Ammon's horn (tissue), 1 donor: Measurements from ENCODE around the gene MCEE.
"Not testable (repeated sequence)": the region's sequence is repeated elsewhere in the genome, so short reads cannot be mapped to it uniquely, and the experiment has no call there.

Source experiments
- DNase-seq: peaks from one replicate; pipeline ENCODE4 v3.0.0-alpha.2; 2016; ENCODE audit warnings: low spot score

The MCEE gene

DNA sequence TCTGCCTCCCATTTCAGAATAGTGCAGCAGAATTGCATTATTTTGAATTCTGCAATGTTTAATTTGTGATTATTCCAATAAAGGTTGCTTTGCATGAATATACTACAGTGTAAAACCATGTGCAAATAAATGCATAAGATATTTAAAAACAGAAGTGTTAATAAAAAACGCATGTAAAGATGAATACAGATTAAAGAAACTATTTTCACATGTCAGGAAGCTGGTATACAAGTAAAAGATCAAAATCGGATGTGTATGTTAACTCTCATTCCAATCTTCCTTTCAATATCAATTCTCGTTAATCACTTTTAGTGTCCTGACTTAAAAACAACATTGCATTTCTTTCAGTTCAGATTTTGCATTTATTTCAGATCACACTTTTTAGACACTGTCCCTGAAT lies 3.1 kb downstream of the MCEE start:
- no peak for DNase-seq

DNA sequence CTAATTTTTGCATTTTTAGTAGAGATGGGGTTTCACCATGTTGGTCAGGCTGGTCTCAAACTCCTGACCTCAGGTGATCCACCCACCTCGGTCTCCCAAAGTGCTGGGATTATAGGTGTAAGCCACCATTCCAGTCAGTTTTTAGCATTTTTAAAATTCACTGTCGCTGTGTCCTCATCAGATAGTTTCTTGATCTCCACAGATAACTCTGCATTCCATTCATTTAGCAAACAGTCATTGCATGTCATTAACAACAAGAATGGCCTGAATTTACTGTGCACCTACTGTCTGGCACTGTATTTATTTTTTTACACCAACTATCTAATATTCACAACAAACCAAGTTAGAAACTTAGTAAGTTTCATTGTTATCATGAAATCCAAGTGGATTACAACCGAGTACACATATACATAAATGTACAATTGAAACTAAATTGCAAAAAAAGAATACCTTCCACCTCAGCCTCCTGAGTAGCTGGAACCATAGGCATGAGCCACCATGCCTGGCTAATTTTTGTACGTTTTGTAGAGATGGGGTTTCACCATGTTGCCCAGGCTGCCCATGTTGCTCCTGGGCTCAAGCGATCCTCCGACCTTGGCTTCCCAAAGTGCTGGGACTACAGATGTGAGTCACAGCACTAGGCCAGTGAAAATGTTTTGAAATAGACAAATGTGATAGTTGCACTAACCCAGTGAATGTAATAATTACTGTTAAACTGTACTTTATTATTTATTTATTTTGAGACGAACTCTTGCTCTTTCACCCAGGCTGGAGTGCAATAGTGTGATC lies 4.3 kb downstream of the MCEE start:
- DNase-seq, result no peak

DNA sequence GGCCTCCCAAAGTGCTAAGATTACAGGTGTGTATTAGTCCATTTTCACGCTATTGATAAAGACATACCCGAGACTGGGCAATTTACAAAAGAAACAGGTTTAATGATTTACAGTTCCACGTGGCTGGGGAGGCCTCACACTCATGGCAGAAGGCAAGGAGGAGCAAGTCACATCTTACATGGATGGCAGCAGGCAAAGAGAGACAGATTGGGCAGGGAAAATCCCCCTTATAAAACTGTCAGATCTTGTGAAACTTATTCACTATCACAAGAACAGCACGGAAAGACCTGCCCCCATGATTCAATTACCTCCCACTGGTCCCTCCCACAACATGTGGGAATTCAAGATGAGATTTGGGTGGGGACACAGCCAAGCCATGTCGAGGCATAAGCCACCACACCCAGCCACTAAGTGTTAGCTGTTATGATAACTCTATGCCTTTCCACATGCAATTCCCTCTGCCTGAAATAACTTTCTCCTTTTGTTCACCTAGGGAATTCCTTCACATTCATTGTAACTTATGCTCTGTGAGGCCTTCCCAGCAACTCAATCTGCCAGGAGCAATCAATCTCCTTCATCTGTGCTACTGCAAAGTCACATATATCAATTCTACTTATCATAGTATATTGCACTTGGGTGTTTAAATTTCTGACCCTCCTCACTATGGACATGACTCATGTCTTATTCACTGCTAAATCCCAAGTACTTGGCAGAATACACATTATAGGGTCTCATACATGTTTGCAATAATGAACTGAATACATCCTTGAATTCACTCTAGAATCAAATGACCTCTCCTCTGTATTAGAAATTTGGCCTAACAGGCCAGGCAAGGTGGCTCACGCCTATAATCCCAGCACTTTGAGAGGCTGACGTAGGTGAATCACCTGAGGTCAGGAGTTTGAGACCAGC lies 7.4 kb downstream of the MCEE start:
- DNase-seq, result no peak

DNA sequence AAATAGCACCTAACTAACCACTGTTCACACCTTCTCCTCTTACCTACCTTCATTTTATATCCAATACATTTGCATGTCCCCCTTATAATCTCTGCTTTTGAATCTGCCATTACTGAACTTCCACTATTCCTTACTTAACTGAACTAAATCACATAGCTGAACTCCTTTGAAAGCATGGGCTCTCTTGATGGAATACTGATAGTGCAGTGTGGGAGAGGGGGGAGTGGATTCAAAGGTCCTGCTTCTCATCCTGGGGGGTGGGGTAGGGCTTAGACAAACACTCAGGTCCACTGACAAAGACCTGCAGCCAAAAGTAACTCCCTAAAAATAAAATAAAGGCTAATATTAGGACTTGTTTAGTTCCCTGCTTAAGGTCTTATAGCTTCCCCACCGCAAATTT lies 8.6 kb downstream of the MCEE start:
- DNase-seq, result no peak

DNA sequence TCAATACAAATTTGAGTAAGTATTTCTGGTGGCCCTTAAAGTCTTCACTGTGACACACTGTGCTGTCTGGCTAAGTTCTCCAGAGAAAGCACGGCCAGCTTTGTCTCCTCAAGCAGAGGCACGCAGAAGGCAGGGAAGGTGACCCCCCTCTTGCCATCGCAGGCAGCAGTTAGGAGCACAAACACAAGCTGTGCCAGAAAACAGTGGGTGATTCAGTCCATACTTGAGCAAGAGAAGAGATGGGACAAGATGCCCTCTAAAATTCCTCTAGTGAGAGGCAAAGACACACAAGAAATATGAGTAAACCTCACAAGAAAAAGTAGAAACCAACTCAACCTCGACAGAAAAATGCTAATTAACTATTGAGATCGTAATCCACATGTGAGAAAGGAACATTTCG lies 9.8 kb downstream of the MCEE start:
- no peak for DNase-seq

DNA sequence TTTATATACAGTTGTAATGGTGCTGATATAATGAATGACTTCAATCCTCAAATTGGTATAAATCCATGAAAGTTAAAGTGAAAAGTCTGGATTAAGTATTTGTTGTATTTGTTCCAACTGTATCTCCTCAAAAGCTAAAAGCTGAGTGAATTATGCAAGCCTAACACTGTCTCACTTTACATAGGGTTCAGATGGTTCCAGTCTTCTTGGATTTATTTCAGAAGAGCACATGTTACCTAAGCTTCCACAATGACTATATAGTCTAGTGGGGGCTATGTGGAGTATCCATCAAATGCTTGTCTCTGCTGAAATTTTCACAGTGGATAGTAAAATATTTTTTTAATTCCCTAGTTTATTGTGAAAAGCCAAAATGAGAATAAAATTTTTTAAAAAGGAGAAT lies 13.0 kb downstream of the MCEE start:
- DNase-seq, result no peak

DNA sequence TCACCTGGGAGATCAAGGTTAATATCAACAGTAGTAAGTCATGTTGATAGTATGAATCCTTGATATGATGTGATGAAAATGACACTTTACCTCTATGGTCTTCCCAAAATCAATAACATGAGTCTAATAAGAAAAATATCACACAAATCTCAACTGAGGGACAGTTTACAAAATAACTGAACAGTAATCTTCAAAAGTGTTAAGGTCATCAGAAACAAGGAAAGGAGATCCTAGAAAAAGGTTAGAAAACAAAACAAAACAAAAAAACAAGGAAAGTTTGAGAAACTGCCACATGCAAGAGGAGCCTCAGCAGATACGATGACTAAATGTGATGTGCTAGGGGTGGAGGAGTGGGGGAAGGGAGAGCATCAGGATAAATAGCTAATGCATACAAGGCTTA lies 16.2 kb downstream of the MCEE start:
- no peak for DNase-seq

DNA sequence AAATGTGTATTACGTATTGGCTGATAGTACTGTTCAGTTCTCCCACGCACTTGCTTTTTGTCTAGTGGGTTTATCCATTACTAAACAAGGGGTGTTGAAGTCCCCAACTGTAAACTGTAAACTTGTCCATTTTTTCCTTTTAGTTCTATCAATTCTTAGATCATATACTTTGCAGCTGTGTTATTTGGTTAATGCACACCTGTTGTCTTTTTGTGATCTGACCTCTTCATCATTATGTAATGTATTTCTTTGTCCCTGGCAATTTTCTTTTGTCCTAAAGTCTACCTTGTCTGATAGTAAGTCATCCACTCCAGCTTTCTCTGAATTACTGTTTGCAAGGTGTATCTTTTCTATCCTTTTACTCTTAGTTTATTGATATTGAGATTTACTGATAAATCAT lies 21.9 kb downstream of the MCEE start:
- DNase-seq, result no peak

DNA sequence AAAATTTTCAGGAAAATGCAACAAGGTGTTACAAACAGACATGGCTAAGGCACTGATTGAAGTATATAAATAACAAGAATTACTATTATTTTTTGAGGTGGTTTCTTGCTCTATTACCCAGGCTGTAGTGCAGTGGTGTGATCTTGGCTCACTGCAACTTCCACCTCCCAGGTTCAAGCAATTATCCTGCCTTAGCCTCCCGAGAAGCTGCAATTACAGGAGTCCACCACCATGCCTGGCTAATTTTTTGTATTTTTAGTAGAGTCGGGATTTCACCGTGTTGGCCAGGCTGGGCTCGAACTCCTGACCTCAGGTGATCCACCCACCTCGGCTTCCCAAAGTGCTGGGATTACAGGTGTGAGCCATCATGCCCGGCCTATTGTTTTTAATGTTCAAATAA lies 23.6 kb downstream of the MCEE start:
- not testable (repeated sequence) for DNase-seq

DNA sequence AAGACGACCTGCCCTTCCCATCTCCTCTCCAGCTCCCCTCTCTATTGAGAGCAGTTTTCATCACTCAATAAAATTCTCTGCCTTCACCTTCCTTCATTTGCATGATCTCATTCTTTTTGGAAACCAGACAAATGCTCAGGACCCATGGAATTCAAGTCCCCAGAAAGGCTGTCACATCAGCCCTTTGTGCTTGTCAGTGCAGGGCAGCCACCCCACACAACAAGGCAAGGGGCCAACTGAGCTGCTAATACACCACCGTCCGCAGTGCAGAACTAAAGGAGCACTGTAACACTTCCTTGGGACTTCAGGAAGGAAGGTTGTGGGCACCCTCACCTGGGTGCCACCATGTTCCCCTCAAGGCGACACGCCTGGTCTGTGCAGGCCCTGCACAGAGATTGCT lies 26.2 kb downstream of the MCEE start:
- DNase-seq, result no peak

DNA sequence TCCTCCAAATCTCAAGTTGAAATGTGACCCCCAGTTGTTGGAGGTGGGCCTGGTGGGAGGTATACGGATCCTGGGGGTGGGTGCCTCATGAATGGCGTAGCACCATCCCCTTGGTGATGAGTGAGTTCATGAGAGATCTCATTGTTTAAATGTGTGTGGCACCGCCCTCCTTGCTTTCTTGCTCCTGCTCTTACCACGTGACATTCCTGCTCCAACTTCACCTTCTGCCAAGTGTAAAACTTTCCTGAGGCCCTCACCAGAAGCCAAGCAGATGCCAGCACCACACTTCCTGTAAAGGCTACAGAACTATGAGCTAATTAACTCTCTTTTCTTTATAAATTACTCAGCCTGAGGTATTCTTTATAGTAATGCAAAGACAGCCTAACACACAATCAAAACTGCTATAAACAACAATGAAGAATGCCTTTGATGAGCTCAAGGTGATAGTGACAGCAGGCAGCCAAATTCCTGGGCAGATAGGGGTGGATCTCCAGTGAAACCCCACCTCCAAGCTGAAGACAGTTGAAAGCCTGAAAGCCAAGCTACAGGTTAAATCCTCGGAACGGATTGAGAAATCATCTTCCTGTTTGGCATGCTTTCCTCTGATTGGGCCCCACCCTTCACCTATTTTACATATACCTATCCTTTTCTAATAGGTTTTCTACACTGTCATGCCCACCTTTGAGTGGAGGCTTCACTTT lies 26.9 kb downstream of the MCEE start:
- DNase-seq, result no peak

DNA sequence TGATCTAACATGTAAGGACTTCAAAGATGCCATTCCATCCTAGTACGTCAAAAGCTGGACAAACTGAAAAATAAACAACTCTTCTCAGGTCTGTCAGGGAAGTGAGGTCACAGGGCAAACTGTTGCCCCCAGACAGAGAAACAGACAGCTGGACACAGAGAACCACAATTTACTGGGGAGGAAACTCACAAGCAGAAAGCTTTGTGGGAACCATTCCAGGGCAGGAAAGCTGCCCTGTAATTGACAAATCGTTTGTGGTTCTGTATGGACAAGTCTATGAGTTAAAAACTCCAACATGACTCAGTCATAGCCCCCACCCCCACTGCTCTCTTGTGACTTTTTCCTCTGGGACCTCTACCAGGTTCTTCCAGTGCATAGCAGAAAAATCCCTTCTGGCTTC lies 28.4 kb downstream of the MCEE start:
- DNase-seq, result no peak

DNA sequence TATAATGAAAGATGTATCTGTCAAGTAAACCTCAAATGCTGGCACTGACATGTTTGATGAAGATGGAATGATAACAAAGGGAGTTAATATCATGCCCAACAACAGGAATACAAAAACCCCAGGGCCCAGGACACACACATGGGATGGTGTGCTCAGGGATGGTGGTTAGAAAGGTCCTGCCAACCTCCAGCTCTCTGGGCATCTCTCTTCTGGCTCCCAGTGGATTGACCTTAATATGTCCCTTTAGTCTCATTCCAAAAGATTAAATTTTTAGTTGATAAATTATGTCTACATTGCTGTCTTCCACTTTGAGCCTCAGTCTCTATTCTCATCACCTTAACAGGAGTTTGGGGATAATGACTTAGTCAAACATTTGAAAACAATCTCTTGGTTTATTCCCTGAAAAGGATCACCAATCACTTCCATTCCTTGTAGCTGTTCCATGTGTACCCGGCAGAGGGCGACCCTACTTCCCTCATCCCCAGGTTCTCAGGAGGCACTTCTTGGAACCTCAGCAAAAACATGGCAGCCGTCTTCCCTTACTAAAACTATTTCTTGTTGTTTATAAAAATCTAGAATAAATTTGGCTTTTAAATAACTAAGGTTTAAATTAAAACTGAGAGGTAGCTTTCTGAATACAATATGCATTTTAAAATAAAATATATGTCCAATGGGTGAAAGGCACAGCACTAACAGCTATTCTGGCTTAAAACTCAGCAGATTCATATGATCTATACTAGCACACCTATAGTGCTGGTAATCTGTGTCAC lies 29.6 kb downstream of the MCEE start:
- peak; percentile 45 for DNase-seq

DNA sequence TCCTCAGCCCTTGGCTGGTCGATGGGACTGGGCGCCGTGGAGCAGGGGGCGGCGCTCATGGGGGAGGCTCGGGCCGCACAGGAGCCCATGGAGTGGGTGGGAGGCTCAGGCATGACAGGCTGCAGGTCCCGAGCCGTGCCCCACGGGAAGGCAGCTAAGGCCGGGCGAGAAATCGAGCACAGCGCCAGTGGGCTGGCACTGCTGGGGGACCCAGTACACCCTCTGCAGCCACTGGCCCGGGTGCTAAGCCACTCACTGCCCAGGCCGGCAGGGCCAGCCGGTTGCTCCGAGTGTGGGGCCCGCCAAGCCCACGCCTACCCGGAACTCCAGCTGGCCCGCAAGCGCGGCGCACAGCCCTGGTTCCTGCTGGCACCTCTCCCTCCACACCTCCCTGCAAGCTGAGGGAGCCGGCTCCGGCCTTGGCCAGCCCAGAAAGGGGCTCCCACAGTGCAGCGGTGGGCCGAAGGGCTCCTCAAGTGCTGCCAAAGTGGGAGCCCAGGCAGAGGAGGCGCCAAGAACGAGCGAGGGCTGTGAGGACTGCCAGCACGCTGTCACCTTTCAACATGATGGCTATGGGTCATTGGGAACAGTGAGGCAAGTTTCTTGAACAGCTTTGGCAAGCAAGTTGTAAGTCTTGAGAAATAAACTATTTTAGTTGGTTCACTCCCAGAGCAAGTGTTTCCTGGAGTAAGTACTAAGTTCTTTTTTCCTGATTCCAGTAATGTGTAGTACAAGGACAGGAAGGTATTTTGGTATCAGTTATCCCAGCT lies 37.4 kb downstream of the MCEE start:
- DNase-seq, result not testable (repeated sequence)

DNA sequence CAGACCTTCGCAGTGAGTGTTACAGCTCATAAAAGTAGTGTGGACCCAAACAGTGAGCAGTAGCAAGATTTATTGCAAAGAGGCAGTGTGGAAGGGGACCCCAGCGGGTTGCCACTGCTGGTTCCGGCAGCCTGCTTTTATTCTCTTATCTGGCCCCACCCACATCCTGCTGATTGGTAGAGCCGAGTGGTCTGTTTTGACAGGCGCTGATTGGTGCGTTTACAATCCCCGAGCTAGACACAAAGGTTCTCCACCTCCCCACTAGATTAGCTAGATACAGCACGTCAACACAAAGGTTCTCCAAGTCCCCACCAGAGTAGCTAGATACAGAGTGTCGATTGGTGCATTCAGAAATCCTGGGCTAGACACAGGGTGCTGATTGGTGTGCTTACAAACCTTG lies 38.2 kb downstream of the MCEE start:
- DNase-seq, result not testable (repeated sequence)

DNA sequence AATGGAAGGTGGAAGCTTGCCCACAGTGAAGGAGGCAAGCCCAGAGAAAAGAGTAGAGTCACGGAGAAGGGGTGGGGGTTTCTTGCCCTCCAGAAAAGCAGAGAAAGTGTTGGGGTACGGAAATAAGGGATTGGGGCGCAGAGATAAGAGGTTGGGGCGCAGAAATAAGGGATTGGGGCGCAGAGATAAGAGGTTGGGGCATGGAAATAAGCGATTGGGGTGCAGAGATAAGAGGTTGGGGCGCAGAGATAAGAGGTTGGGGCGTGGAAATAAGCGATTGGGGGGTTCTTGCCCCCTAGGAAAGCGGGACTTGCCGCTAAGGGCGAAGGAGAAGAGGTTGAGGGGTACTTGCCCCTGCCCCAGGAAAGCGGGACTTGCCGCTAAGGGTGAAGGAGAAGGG lies 40.6 kb downstream of the MCEE start:
- DNase-seq, result not testable (repeated sequence)

DNA sequence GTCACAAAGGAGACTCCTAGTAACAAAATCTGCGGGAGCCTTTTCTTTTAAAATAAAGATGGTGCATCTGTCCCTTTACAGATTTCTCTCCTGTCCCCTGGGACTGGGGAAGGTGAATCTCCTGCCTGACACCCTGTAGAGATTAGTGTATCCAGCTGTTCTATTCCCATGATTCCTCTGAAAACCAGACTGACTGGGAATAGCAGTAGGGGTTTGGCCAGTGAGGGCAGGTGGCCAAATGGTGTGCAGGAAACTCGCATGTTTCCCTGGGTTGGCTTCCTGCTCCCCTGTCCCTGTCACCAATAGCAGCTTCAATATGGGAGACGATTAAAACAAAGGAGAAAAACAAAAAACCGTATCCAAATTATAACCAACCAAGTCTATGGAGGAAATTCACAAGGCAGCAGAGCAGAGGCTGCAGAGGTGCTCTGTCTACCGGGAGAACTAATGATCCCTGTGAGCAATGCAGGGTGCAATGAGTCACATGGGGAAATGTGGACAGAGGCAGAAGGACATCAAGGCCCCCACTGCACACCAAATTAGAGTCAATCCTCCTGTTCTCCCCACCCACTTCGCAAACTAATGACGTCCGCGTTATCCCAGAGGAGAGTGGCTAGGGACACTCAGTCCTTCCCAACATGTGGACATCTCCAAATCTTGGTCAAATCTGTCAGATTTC lies 44.6 kb downstream of the MCEE start:
- DNase-seq, result not testable (repeated sequence)

DNA sequence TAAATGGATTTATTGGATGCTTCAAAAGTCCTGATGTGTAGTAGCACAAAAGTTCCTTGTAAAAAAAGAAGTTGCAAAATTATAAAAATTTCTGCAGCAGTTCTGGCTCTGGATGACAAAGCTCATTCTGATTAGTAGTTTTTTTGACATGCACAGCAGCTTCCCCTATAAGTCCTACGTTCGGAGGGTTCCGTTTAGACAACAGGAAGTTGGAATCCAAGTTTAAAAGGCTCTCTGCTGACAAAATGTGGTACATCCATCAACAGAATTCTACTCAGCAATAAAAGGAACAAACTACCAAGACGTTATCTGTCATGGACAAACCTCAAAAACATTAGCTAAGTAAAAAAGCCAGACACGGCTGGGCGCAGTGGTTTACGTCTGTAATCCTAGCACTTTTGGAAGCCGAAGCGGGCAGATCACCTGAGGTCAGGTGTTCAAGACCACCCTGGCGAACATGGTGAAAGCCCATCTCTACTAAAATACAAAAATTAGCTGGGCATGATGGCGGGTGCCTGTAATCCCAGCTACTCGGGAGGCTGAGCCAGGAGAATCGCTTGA lies 46.2 kb downstream of the MCEE start:
- DNase-seq, result not testable (repeated sequence)

DNA sequence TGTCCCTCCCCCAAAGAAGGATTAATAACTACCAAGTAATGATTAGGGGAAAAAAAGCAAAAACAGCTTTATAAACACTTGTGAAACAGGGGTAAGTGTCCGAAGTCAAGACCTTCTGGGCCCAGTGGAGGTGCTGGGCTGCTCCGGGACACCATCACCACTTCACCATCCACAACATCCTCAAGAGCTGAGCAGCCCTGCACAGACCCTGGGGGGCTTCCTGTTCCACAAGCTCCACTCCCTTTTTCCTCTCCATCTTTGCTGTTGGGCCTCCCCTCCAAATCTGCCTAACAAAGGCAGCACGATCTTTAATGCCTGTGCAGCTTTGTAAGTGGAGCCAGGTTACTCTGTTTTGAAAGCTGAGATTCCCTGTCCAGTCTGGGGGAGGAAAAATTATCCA lies 46.7 kb downstream of the MCEE start:
- DNase-seq, result not testable (repeated sequence)
